Measurements from ENCODE around the gene LILRA2.
"Not testable (repeated sequence)": the region's sequence is repeated elsewhere in the genome, so short reads cannot be mapped to it uniquely, and the experiment has no call there.

Gene LILRA2

GRCh38 chr19:54616057-54616456 is 42.5 kb downstream of the LILRA2 start:
- no peak overlapping the region for H3K27ac ChIP-seq
- TF ChIP-seq CTCF (conservative IDR thresholded peaks at IDR 0.05) (no peak), ZFX (IDR thresholded peaks at IDR 0.05) (no peak)

GRCh38 chr19:54616821-54617560 is 43.4 kb downstream of the LILRA2 start:
- TF ChIP-seq ZFX (IDR thresholded peaks at IDR 0.05) (no peak), CTCF (conservative IDR thresholded peaks at IDR 0.05) (no peak)
- H3K27ac ChIP-seq = no peak overlapping the region

- TF ChIP-seq CTCF (conservative IDR thresholded peaks at IDR 0.05) (no peak), ZFX (IDR thresholded peaks at IDR 0.05) (no peak)
Measured at GRCh38 chr19:54620464-54620863, 46.9 kb downstream of the LILRA2 start.

GRCh38 chr19:54622431-54622830 is 48.8 kb downstream of the LILRA2 start:
- TF ChIP-seq ZFX (IDR thresholded peaks at IDR 0.05) (no peak), CTCF (conservative IDR thresholded peaks at IDR 0.05) (no peak)
- H3K27ac ChIP-seq = no peak overlapping the region

More at GRCh38 chr19:54620464-54620863, 46.9 kb downstream of the LILRA2 start:
- no peak overlapping the region for H3K27ac ChIP-seq

- H3K27ac ChIP-seq = not testable (repeated sequence)
Measured at GRCh38 chr19:54624234-54624633, 50.6 kb downstream of the LILRA2 start.

GRCh38 chr19:54624934-54625730 is 51.5 kb downstream of the LILRA2 start:
- H3K27ac ChIP-seq = not testable (repeated sequence)

- H3K27ac ChIP-seq = peak overlapping the region; percentile 94; the same call in 1 of the 2 replicates
- no peak for TF ChIP-seq CTCF (conservative IDR thresholded peaks at IDR 0.05)
- TF ChIP-seq ZFX (IDR thresholded peaks at IDR 0.05) = no peak
Measured at GRCh38 chr19:54626757-54627156, 53.2 kb downstream of the LILRA2 start.

- peak overlapping the region; percentile 94 for H3K27ac ChIP-seq
Measured at GRCh38 chr19:54627912-54628311, 54.3 kb downstream of the LILRA2 start.

GRCh38 chr19:54630262-54630661 is 56.7 kb downstream of the LILRA2 start, which contains the start of gene LILRB1:
Gene LILRB1 (plus strand): TSS chr19:54630484. CDS start chr19:54631074, 590 bp downstream.
- peak within 1 kb of the TSS; percentile 14; the same call in 1 of the 2 replicates for H3K27ac ChIP-seq

All from C4-2B (cell line).